Measurements from ENCODE around the gene ACTR5. TPM values are rescaled to one million over a fixed set of nuclear protein-coding genes. Genes with fewer than 3 reads are reported as not detected.

Gene ACTR5
- total RNA-seq, 2 donors from 2014 or later: 9.6 to 13.8 TPM

- Mint-ChIP-seq H3K4me1 (ENCODE audit: low read depth in 2 of 2) (peaks cover 45 to 49% of the 10 kb centered on the region in 2 donors), H3K27ac (no peak overlapping the region), H3K9me3 (no peaks in the 10 kb centered on the region), H3K36me3 (peaks cover 5% of the 10 kb centered on the region), H3K27me3 (peaks cover 78 to 86% of the 10 kb centered on the region in 2 donors), H3K4me3 (peak overlapping the region; percentile 4)
- ATAC-seq (no peak), DNase-seq (ENCODE audit: low spot score) (no peak)
These were observed 22.9 kb upstream of the ACTR5 start for GRCh38 chr20:38725148-38725901.

- ATAC-seq (peak; percentile 48 to 50), DNase-seq (ENCODE audit: low spot score) (no peak)
- peak overlapping the region in 1 of 2 donors; percentile 57 for H3K27ac Mint-ChIP-seq
- peaks cover 53 to 56% of the 10 kb centered on the region in 2 donors for H3K4me1 Mint-ChIP-seq (ENCODE audit: low read depth in 2 of 2)
- peak overlapping the region; percentile 71 for H3K4me3 Mint-ChIP-seq
- no peaks in the 10 kb centered on the region for H3K9me3 Mint-ChIP-seq
- H3K36me3 Mint-ChIP-seq: peaks cover 5% of the 10 kb centered on the region
- H3K27me3 Mint-ChIP-seq: peaks cover 76 to 86% of the 10 kb centered on the region in 2 donors
These were observed 22.1 kb upstream of the ACTR5 start for GRCh38 chr20:38725931-38726803.

DNA sequence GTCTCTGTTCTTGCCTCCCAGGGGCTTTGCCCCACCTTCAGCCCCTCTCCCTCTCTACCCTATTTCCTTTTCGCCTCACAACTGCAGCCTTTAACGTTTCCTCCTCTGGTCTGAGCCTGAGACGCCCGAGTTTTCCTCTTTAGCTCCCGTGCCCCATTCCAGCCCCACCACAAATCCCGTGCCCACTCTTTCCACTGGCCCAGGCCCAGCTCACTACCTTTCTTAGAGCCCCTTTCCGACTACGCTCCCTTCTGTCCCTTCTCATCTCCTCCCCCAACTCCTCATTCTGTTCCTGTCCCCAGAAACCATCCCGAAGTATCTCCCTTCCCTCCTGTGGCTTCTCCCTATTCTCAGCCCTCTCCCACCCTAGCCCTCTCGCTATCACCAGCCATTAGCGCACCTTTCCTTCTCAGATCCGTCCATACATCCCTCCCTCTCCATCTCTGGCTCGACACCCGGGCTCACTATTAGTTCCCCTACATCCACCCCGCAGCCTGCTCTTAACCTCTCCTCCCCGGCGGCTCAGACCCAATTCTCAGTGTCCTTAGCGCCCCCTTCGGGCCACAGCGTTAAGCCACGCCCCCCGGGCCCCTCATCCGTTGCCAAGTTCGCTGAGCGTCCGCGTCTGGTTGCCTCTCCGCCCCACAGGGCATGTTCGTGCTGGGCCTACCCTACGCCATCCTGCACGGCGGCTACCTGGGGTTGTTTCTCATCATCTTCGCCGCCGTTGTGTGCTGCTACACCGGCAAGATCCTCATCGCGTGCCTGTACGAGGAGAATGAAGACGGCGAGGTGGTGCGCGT is 21.3 kb upstream of the ACTR5 start:
- Mint-ChIP-seq H3K27me3 (peaks cover 71 to 85% of the 10 kb centered on the region in 2 donors), H3K9me3 (no peaks in the 10 kb centered on the region), H3K36me3 (peaks cover 5% of the 10 kb centered on the region), H3K4me3 (peak overlapping the region; percentile 71), H3K27ac (peak overlapping the region in 1 of 2 donors; percentile 57), H3K4me1 (ENCODE audit: low read depth in 2 of 2) (peaks cover 54 to 60% of the 10 kb centered on the region in 2 donors)
- DNase-seq (ENCODE audit: low spot score) (no peak), ATAC-seq (peak in 1 of 2 donors; percentile 58)

- Mint-ChIP-seq H3K4me1 (ENCODE audit: low read depth in 2 of 2) (peaks cover 49 to 60% of the 10 kb centered on the region in 2 donors), H3K9me3 (no peaks in the 10 kb centered on the region), H3K27me3 (peaks cover 68 to 84% of the 10 kb centered on the region in 2 donors), H3K27ac (no peak overlapping the region), H3K36me3 (peaks cover 5% of the 10 kb centered on the region), H3K4me3 (peak overlapping the region; percentile 71)
- ATAC-seq (peak in 1 of 2 donors; percentile 21), DNase-seq (ENCODE audit: low spot score) (no peak)
These were observed 20.6 kb upstream of the ACTR5 start for GRCh38 chr20:38727607-38728190.

DNA sequence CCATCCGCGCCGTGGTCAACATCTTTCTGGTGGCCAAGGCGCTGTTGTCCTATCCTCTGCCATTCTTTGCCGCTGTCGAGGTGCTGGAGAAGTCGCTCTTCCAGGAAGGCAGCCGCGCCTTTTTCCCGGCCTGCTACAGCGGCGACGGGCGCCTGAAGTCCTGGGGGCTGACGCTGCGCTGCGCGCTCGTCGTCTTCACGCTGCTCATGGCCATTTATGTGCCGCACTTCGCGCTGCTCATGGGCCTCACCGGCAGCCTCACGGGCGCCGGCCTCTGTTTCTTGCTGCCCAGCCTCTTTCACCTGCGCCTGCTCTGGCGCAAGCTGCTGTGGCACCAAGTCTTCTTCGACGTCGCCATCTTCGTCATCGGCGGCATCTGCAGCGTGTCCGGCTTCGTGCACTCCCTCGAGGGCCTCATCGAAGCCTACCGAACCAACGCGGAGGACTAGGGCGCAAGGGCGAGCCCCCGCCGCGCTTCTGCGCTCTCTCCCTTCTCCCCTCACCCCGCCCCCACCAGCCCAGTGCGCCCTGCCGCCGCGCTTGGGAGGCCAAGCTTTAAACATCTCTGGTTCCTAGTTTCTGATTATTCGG is 20.0 kb upstream of the ACTR5 start:
- H3K27ac Mint-ChIP-seq: no peak overlapping the region
- ATAC-seq (no peak), DNase-seq (ENCODE audit: low spot score) (no peak)
- H3K9me3 Mint-ChIP-seq: no peaks in the 10 kb centered on the region
- peaks cover 5% of the 10 kb centered on the region for H3K36me3 Mint-ChIP-seq
- peak overlapping the region; percentile 73 for H3K4me3 Mint-ChIP-seq
- H3K27me3 Mint-ChIP-seq: peaks cover 68 to 78% of the 10 kb centered on the region in 2 donors
- H3K4me1 Mint-ChIP-seq (ENCODE audit: low read depth in 2 of 2): peaks cover 49 to 58% of the 10 kb centered on the region in 2 donors

GRCh38 chr20:38728911-38729642 is 19.2 kb upstream of the ACTR5 start:
- Mint-ChIP-seq H3K9me3 (no peaks in the 10 kb centered on the region), H3K27me3 (peaks cover 70 to 81% of the 10 kb centered on the region in 2 donors), H3K4me1 (ENCODE audit: low read depth in 2 of 2) (peaks cover 49 to 56% of the 10 kb centered on the region in 2 donors), H3K36me3 (peaks cover 5% of the 10 kb centered on the region), H3K4me3 (peak overlapping the region; percentile 73), H3K27ac (peak overlapping the region in 1 of 2 donors; percentile 15)
- ATAC-seq (no peak), DNase-seq (ENCODE audit: low spot score) (no peak)

DNA sequence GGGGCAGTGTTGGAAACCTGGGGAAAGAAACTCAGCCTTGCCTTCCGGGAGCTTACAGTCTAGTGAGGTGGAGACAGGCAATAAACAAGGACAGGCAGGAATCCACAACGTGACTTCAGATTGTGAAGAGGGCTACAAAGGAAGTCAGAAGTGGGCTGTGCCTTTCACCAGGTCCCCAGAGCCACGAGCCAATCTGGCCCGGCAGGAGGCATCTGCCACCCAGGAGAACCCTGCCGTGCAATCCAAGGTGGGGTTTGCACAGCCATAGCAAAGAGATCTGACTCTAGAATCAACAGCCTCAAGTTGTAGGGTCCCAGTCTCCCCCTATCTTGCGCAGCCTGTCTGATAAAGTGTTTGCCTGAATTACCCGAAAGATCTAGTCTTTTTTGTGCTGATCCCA is 18.5 kb upstream of the ACTR5 start:
- DNase-seq (ENCODE audit: low spot score) (no peak), ATAC-seq (no peak)
- Mint-ChIP-seq H3K36me3 (peaks cover 5% of the 10 kb centered on the region), H3K27ac (no peak overlapping the region), H3K4me3 (peak overlapping the region; percentile 73), H3K27me3 (peaks cover 69 to 88% of the 10 kb centered on the region in 2 donors), H3K4me1 (ENCODE audit: low read depth in 2 of 2) (peaks cover 49 to 53% of the 10 kb centered on the region in 2 donors), H3K9me3 (no peaks in the 10 kb centered on the region)

GRCh38 chr20:38730167-38730988 is 17.9 kb upstream of the ACTR5 start:
- H3K27me3 Mint-ChIP-seq: peaks cover 71 to 91% of the 10 kb centered on the region in 2 donors
- ATAC-seq: no peak
- H3K4me1 Mint-ChIP-seq (ENCODE audit: low read depth in 2 of 2): peaks cover 49% of the 10 kb centered on the region in 2 donors
- peaks cover 5% of the 10 kb centered on the region for H3K36me3 Mint-ChIP-seq
- no peak overlapping the region for H3K27ac Mint-ChIP-seq
- H3K4me3 Mint-ChIP-seq: peak overlapping the region; percentile 73
- H3K9me3 Mint-ChIP-seq: no peaks in the 10 kb centered on the region
- no peak for DNase-seq (ENCODE audit: low spot score)

DNA sequence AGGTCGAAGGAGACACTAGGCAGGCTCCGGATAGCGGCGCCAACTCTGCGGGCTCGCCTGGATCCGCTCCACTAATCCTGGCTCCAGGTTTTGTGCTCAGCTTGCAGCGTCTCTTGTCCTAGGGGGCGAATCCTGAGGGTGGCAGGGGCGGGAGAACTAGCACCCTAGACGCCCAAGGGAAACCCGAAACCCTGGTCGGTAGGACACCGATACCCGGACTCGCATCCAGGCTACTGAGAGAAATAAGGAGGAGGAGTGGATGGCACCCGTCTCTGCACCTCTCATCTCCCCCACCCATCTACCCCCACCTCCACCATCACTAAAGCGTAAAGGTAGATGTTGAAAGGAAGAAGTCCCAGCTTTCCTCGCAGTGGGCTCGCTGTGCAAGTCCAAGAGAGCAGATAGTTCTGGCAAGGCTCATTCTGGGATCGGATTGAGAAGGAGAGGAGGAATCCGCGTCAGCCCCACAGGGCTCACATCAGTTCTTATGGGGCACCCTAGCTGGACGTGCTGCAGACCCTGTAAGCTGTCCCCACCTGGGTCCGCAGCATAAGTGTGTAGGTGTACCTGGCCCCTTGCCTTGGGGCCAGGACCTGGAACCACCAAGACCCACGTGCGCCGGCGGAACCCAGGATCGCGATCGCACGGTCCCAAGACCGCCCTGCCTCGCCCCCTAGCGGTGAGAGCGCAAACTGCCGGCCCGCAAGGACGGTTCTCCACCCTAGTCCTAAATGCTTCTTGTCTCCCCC is 17.1 kb upstream of the ACTR5 start:
- Mint-ChIP-seq H3K4me3 (peak overlapping the region; percentile 53), H3K27me3 (peaks cover 73 to 91% of the 10 kb centered on the region in 2 donors), H3K27ac (no peak overlapping the region), H3K9me3 (no peaks in the 10 kb centered on the region), H3K4me1 (ENCODE audit: low read depth in 2 of 2) (peaks cover 42 to 44% of the 10 kb centered on the region in 2 donors), H3K36me3 (peaks cover 5% of the 10 kb centered on the region)
- peak; percentile 80 to 84 for ATAC-seq
- peak; percentile 84 for DNase-seq (ENCODE audit: low spot score)

- H3K27ac Mint-ChIP-seq: no peak overlapping the region
- H3K9me3 Mint-ChIP-seq: no peaks in the 10 kb centered on the region
- peaks cover 38 to 41% of the 10 kb centered on the region in 2 donors for H3K4me1 Mint-ChIP-seq (ENCODE audit: low read depth in 2 of 2)
- peaks cover 71 to 91% of the 10 kb centered on the region in 2 donors for H3K27me3 Mint-ChIP-seq
- DNase-seq (ENCODE audit: low spot score) (no peak), ATAC-seq (no peak)
- peaks cover 5% of the 10 kb centered on the region for H3K36me3 Mint-ChIP-seq
- no peak overlapping the region for H3K4me3 Mint-ChIP-seq
These were observed 16.5 kb upstream of the ACTR5 start for GRCh38 chr20:38731738-38732113.

GRCh38 chr20:38732981-38733380 is 15.3 kb upstream of the ACTR5 start:
- Mint-ChIP-seq H3K27me3 (peaks cover 63 to 86% of the 10 kb centered on the region in 2 donors), H3K9me3 (no peaks in the 10 kb centered on the region)

More at GRCh38 chr20:38732981-38733380, 15.3 kb upstream of the ACTR5 start:
- Mint-ChIP-seq H3K4me1 (ENCODE audit: low read depth in 2 of 2) (peaks cover 26 to 28% of the 10 kb centered on the region in 2 donors), H3K36me3 (peaks cover 5% of the 10 kb centered on the region), H3K27ac (no peak overlapping the region), H3K4me3 (no peak overlapping the region)
- ATAC-seq (no peak), DNase-seq (ENCODE audit: low spot score) (no peak)
